NCI-H2081 (cell line): ENCODE data around the gene JAZF1.

Source experiments
- DNase-seq, 2 experiments: peaks; one replicate each; lab custom pipeline; 2025; lab: John Stamatoyannopoulos, UW

Gene JAZF1

GRCh38 chr7:28165961-28166955, 14.3 kb downstream of the JAZF1 start:
- no peak for DNase-seq

- DNase-seq: no peak
Measured at GRCh38 chr7:28165261-28165660, 15.3 kb downstream of the JAZF1 start.

GRCh38 chr7:28163949-28164348, 16.6 kb downstream of the JAZF1 start:
- DNase-seq: no peak

- no peak for DNase-seq
Measured at GRCh38 chr7:28161331-28161730, 19.3 kb downstream of the JAZF1 start.

- no peak for DNase-seq
Measured at GRCh38 chr7:28160551-28160991, 20.0 kb downstream of the JAZF1 start.

DNA sequence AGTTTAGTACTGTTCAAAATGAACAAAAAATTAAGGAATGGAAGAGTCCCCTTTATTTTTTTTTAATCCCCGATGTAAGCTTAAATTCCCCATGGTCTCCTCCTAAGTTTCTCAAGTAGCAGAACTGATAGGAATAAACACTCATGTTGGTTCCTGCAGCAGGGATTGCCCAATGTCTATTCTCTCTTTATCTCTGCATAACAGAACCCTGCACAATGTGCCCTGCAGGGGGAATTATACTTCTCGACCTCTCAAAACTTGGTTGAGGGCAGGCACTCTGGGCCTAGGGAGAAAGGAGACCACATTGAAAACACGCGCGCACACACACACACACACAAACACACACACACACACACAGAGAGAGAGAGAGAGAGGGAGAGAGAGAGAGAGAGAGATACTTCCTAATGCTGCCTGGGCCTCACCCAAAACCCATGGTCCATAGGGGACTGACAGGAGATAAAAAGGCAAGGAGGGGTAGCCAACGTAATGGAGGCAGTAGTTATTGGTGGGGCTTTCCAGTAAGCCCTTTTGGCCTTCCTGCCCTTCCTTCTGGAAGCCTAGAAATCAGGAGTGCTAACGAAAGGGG, 22.7 kb downstream of the JAZF1 start:
- DNase-seq: no peak

- DNase-seq: no peak
Measured at GRCh38 chr7:28157076-28157745, 23.4 kb downstream of the JAZF1 start.

DNA sequence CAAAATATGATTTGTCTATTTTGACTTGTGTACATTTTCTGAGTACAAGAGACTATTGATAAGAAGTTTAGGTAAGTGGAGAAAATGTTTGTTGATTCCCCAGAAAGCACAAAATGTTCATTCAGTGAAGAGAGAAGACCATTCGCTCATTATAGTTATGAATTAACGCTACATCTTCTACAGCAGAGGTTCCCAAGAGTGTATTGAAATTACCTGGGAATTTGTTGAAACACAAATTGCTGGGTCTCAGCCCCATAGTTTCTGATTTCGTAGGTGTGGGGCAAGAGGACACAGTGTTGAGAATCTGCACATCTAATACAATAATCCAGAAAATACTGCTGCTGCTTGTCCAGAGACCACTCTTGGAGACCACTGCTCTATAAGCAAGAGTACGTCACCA, 24.2 kb downstream of the JAZF1 start:
- no peak for DNase-seq

GRCh38 chr7:28155964-28156363, 24.6 kb downstream of the JAZF1 start:
- DNase-seq: no peak

GRCh38 chr7:28155019-28155660, 25.5 kb downstream of the JAZF1 start:
- DNase-seq: no peak

DNA sequence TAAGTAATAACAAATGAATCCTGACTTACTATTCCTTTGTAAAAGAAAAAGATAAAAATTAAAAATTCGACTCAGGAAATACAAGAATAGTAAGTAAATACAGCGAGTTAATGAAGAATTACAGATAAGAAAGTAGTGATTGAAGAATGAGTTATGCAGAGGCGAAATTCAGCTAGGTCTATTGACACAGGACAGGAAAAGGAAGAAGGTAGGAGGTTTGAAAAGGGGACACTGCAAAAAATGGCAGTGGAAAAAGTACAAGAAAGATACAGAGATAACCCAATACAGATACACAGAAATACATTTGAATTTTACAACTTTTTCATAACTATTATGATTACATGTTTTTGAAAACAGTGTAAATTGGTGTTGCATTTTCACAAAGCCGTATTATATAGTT, 28.0 kb downstream of the JAZF1 start:
- no peak for DNase-seq

DNA sequence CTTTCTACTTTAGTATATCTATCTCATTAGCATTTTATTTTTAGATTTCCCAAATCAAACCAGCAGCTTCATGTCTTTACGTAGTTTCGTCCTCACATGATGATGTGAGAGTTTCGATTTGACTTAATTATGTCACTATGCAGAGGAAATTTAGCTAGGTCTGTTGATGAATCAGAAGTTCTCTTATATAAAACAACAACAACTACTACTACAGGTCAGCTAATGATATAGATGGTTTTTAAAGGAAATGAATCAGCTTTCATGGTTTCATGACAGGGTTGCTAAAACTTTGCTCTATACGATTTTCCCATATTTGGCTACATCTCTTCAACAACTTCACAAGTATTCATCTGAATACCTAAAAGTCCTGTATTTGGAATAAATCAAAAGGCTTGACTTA, 28.6 kb downstream of the JAZF1 start:
- DNase-seq: no peak

GRCh38 chr7:28149291-28150101, 31.1 kb downstream of the JAZF1 start:
- DNase-seq: no peak

GRCh38 chr7:28145931-28146330, 34.7 kb downstream of the JAZF1 start:
- no peak for DNase-seq

DNA sequence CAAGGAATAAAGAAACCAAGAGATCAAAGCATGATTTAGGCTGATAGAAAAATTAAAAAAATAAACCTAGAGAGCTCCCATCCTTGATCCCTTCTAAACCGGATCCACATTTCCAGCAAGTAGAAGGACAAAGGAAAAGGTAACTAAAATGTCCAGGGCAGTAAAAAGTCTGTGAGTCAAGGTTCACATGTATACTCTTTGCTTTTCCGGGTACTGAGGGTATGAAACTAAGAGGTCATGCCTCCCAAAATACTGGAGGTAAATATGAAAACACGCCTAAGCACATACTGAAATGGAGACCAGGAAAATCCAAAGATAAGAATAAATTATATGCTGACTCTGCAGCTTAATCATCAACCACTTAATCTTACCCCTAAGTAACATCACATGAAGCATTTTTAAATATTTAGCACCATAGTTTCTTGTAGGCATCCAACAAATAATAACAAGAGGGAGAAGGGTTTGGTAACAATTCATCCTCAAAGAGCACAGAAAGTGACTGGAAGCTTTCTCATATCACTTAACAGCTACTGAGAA, 35.4 kb downstream of the JAZF1 start:
- DNase-seq: no peak

GRCh38 chr7:28144266-28144665, 36.3 kb downstream of the JAZF1 start:
- DNase-seq: peak; percentile 12 to 23

DNA sequence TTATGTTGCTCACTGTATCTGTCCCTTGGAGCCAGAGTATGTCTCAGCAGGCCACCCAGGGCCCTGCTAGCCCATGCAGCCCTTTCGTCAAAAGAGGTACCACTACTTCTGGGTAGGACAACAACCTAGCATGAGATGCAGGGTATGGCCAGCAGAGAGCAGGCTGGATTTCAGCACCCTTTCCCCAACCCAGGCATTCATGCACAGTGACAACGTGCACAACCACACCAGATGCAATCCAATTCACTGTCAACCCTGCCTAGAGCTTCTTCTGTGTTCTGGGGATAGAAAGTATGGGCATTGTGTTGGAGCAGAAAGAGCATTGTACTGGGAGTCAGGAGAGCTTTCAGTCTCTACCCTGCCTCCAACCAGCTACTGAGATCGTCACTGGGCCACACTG, 37.9 kb downstream of the JAZF1 start:
- no peak for DNase-seq

- no peak for DNase-seq
Measured at GRCh38 chr7:28140979-28141378, 39.6 kb downstream of the JAZF1 start.

GRCh38 chr7:28138837-28139236, 41.8 kb downstream of the JAZF1 start:
- DNase-seq: no peak

- DNase-seq: no peak
Measured at GRCh38 chr7:28137463-28137862, 43.1 kb downstream of the JAZF1 start.

GRCh38 chr7:28136885-28137284, 43.7 kb downstream of the JAZF1 start:
- DNase-seq: no peak
